GM23338 (cell line): Measurements from ENCODE around the gene GPC5. TPM values are rescaled to one million over a fixed set of nuclear protein-coding genes. Genes with fewer than 3 reads are reported as not detected.

Experiments
- ATAC-seq: fragments of 200-7000 bp; cut with Tn5 transposase; 3 replicates; pipeline ENCODE4 v1.9.1; 2020
- DNase-seq: peaks from one replicate; pipeline ENCODE4 v3.0.0-alpha.2; 2015; ENCODE audit warnings: low spot score
- H2AFZ ChIP-seq: fragments of 200-600 bp; sonication (generic); 2 replicates; pipeline ENCODE4 v1.8.0; 2016; ENCODE audit warnings: antibody characterized with exemption, mild to moderate bottlenecking, moderate library complexity
- H3F3A ChIP-seq: fragments of 200-600 bp; sonication (generic); replicated peaks from 2 replicates; pipeline ENCODE4 v1.8.0; 2017; ENCODE audit warnings: antibody characterized with exemption, mixed run types, low read depth
- H3K27ac ChIP-seq: fragments of 200-600 bp; sonication (generic); 2 replicates; pipeline ENCODE4 v1.6.1; 2016; ENCODE audit warnings: low read depth
- H3K27me3 ChIP-seq: fragments of 200-600 bp; sonication (generic); 2 replicates; pipeline ENCODE4 v1.8.0; 2016; ENCODE audit warnings: mild to moderate bottlenecking, mixed run types, moderate library complexity; ENCODE audit not compliant: insufficient read depth
- H3K36me3 ChIP-seq: fragments of 200-600 bp; sonication (generic); 2 replicates; pipeline ENCODE4 v1.8.0; 2016; ENCODE audit warnings: mild to moderate bottlenecking; ENCODE audit not compliant: insufficient read depth
- H3K4me1 ChIP-seq: fragments of 200-600 bp; sonication (generic); 2 replicates; pipeline ENCODE4 v1.8.0; 2016; ENCODE audit warnings: mild to moderate bottlenecking, moderate library complexity; ENCODE audit not compliant: insufficient read depth
- H3K4me2 ChIP-seq: fragments of 200-600 bp; sonication (generic); 2 replicates; pipeline ENCODE4 v1.7.1; 2017; ENCODE audit warnings: mixed run types
- H3K4me3 ChIP-seq: fragments of 200-600 bp; sonication (generic); 2 replicates; pipeline ENCODE4 v1.6.1; 2016; ENCODE audit warnings: mixed run types
- H3K79me2 ChIP-seq: fragments of 200-600 bp; sonication (generic); replicated peaks from 2 replicates; pipeline ENCODE4 v1.8.0; 2017; ENCODE audit warnings: mild to moderate bottlenecking; ENCODE audit not compliant: insufficient read depth
- H3K9me2 ChIP-seq: fragments of 200-600 bp; sonication (generic); 2 replicates; pipeline ENCODE4 v1.8.0; 2017; ENCODE audit not compliant: insufficient read depth
- H4K20me1 ChIP-seq: fragments of 200-600 bp; sonication (generic); replicated peaks from 2 replicates; pipeline ENCODE4 v1.8.0; 2017; ENCODE audit warnings: mild to moderate bottlenecking; ENCODE audit not compliant: insufficient read depth
- H3K27ac Mint-ChIP-seq: 2 replicates; pipeline ENCODE4 v1.8.0; 2020; ENCODE audit warnings: inconsistent platforms, mild to moderate bottlenecking, moderate library complexity, mixed read lengths
- H3K27me3 Mint-ChIP-seq: 3 replicates; pipeline ENCODE4 v1.8.0; 2022; ENCODE audit warnings: low read depth, mild to moderate bottlenecking, moderate library complexity, mixed read lengths, inconsistent platforms; ENCODE audit not compliant: insufficient read depth, poor library complexity
- H3K36me3 Mint-ChIP-seq: 3 replicates; pipeline ENCODE4 v1.8.0; 2021; ENCODE audit warnings: low read depth, mild to moderate bottlenecking, inconsistent platforms, moderate library complexity, mixed read lengths
- H3K4me1 Mint-ChIP-seq: 3 replicates; pipeline ENCODE4 v1.8.0; 2020; ENCODE audit warnings: mild to moderate bottlenecking, inconsistent platforms, mixed read lengths
- H3K4me3 Mint-ChIP-seq: 3 replicates; pipeline ENCODE4 v1.8.0; 2021; ENCODE audit warnings: moderate library complexity, mild to moderate bottlenecking, inconsistent platforms, mixed read lengths
- H3K9me3 Mint-ChIP-seq: 3 replicates; pipeline ENCODE4 v1.8.0; 2020; ENCODE audit warnings: moderate library complexity, mild to moderate bottlenecking, inconsistent platforms, mixed read lengths
- CREB1 ChIP-seq: fragments of 250-450 bp; sonication (Bioruptor Pico); IDR thresholded peaks from 2 replicates; pipeline ENCODE4 v1.5.0; 2020; ENCODE audit warnings: low read depth, mild to moderate bottlenecking, moderate library complexity
- EZH2 ChIP-seq: fragments of 200-600 bp; sonication (generic); IDR thresholded peaks from one replicate; pipeline ENCODE4 v1.8.0; 2017; ENCODE audit warnings: antibody characterized with exemption, mild to moderate bottlenecking, low read depth; ENCODE audit not compliant: unreplicated experiment
- EZH2phosphoT487 ChIP-seq: fragments of 200-600 bp; sonication (generic); IDR thresholded peaks from one replicate; pipeline ENCODE4 v1.8.1; 2018; ENCODE audit warnings: antibody characterized with exemption; ENCODE audit not compliant: unreplicated experiment
- JUNB ChIP-seq: IDR thresholded peaks from one replicate; pipeline ENCODE4 v1.6.1; 2016; ENCODE audit warnings: antibody characterized with exemption; ENCODE audit not compliant: unreplicated experiment
- NANOG ChIP-seq: IDR thresholded peaks from 2 replicates; pipeline ENCODE4 v1.6.1; 2016; ENCODE audit warnings: antibody characterized with exemption, borderline replicate concordance
- POLR2AphosphoS5 ChIP-seq: IDR thresholded peaks from 2 replicates; pipeline ENCODE4 v1.6.1; 2016; ENCODE audit warnings: antibody characterized with exemption, low read depth
- ZNF114 ChIP-seq: fragments of 250-450 bp; sonication (Bioruptor Pico); IDR thresholded peaks from 2 replicates; pipeline ENCODE4 v1.5.0; 2020; ENCODE audit warnings: mild to moderate bottlenecking, moderate library complexity
- ZNF331 ChIP-seq: fragments of 250-450 bp; sonication (Bioruptor Pico); IDR thresholded peaks from 2 replicates; pipeline ENCODE4 v1.5.0; 2020; ENCODE audit warnings: low read depth, mild to moderate bottlenecking, moderate library complexity
- polyA plus RNA-seq: library from polyadenylated mRNA; unstranded; fragments of >200 nt; fragmentation: Nextera tagmentation; extraction: Ambion mirVana; gene quantifications from 2 replicates; pipeline ENCODE4 v1.2.1, GENCODE V29; 2016
- total RNA-seq: library from RNA; depleted of rRNA; stranded (reverse); fragments of >200 nt; shearing (Covaris generic); gene quantifications from 2 replicates; pipeline ENCODE4 v1.2.3, GENCODE V29; 2014
- TF ChIP-seq, protein P1 (sequence below): IDR thresholded peaks from one replicate; pipeline ENCODE4 v1.6.1; 2018; ENCODE audit warnings: antibody characterized with exemption; ENCODE audit not compliant: unreplicated experiment

GPC5 gene
- total and polyA plus RNA-seq, 2 experiments from 2014 or later, result 0.95 to 1.1 TPM

DNA sequence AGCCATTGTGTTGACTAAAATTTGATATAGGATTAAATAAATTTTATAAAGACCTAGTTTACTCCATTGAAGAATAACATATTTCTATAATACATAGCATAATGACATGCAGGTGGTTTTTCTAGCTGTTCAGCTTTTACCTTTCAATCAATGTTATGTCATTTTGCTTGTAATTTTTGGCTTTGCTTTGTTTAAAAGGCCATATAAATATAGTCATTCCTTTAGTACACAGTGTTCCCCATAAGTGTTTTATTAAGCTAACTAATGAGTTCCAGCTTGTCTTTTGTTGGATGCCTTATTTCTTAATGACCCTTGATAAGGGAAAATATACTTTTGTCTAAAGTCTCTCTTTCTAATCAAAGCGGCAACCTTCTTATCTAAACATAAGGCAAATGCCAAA is 921.9 kb downstream of the GPC5 start:
- Mint-ChIP-seq H3K4me3 (no peak overlapping the region), H3K27ac (no peak overlapping the region), H3K36me3 (no peaks in the 10 kb centered on the region), H3K9me3 (no peaks in the 10 kb centered on the region), H3K4me1 (no peaks in the 10 kb centered on the region), H3K27me3 (no peaks in the 10 kb centered on the region)
- no peak overlapping the region for H3K4me2 ChIP-seq
- TF ChIP-seq CREB1 (CRISPR knock-in tag), result no peak
- TF ChIP-seq EZH2, result no peak
- TF ChIP-seq EZH2phosphoT487, result no peak
- no peak for TF ChIP-seq NANOG
- no peak for TF ChIP-seq ZNF114 (CRISPR knock-in tag)
- TF ChIP-seq, protein P1, sequence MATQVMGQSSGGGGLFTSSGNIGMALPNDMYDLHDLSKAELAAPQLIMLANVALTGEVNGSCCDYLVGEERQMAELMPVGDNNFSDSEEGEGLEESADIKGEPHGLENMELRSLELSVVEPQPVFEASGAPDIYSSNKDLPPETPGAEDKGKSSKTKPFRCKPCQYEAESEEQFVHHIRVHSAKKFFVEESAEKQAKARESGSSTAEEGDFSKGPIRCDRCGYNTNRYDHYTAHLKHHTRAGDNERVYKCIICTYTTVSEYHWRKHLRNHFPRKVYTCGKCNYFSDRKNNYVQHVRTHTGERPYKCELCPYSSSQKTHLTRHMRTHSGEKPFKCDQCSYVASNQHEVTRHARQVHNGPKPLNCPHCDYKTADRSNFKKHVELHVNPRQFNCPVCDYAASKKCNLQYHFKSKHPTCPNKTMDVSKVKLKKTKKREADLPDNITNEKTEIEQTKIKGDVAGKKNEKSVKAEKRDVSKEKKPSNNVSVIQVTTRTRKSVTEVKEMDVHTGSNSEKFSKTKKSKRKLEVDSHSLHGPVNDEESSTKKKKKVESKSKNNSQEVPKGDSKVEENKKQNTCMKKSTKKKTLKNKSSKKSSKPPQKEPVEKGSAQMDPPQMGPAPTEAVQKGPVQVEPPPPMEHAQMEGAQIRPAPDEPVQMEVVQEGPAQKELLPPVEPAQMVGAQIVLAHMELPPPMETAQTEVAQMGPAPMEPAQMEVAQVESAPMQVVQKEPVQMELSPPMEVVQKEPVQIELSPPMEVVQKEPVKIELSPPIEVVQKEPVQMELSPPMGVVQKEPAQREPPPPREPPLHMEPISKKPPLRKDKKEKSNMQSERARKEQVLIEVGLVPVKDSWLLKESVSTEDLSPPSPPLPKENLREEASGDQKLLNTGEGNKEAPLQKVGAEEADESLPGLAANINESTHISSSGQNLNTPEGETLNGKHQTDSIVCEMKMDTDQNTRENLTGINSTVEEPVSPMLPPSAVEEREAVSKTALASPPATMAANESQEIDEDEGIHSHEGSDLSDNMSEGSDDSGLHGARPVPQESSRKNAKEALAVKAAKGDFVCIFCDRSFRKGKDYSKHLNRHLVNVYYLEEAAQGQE, result no peak
- TF ChIP-seq JUNB, result no peak
- no peak for TF ChIP-seq POLR2AphosphoS5
- TF ChIP-seq ZNF331, result no peak
- H4K20me1 ChIP-seq, result no peaks in the 10 kb centered on the region
- no peaks in the 10 kb centered on the region for H3K4me1 ChIP-seq
- H3K4me3 ChIP-seq, result no peak overlapping the region
- H3K9me2 ChIP-seq, result no peaks in the 10 kb centered on the region
- H3F3A ChIP-seq, result no peaks in the 10 kb centered on the region
- DNase-seq (no peak), ATAC-seq (no peak)
- no peaks in the 10 kb centered on the region for H3K79me2 ChIP-seq
- no peaks in the 10 kb centered on the region for H3K27me3 ChIP-seq
- no peak overlapping the region for H3K27ac ChIP-seq
- no peak overlapping the region for H2AFZ ChIP-seq
- no peaks in the 10 kb centered on the region for H3K36me3 ChIP-seq

DNA sequence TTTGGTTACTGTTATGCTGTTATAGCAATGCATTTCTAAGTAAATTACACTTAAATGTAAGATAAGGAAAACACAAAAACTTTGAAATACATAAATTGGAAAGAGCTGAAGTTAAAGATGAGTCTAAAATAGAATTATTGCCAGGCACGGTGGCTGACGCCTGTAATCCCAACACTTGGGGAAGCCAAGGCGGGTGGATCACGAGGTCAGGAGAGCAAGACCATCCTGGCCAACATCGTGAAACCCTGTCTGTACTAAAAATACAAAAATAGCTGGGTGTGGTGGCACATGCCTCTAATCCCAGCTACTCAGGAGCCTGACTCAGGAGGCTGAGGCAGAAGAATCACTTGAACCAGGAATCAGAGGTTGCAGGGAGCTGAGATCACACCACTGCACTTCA is 922.8 kb downstream of the GPC5 start:
- Histone ChIP-seq H2AFZ (no peak overlapping the region), H3K9me2 (no peaks in the 10 kb centered on the region), H3K79me2 (no peaks in the 10 kb centered on the region), H3K27ac (no peak overlapping the region), H3K4me3 (no peak overlapping the region), H3K27me3 (no peaks in the 10 kb centered on the region), H3K36me3 (no peaks in the 10 kb centered on the region), H3F3A (no peaks in the 10 kb centered on the region), H4K20me1 (no peaks in the 10 kb centered on the region), H3K4me1 (no peaks in the 10 kb centered on the region), H3K4me2 (no peak overlapping the region)
- Mint-ChIP-seq H3K27me3 (no peaks in the 10 kb centered on the region), H3K4me1 (no peaks in the 10 kb centered on the region), H3K27ac (no peak overlapping the region), H3K36me3 (no peaks in the 10 kb centered on the region), H3K4me3 (no peak overlapping the region), H3K9me3 (no peaks in the 10 kb centered on the region)
- TF ChIP-seq POLR2AphosphoS5, result no peak
- no peak for TF ChIP-seq ZNF331
- TF ChIP-seq CREB1 (CRISPR knock-in tag), result no peak
- DNase-seq (no peak), ATAC-seq (no peak)
